Keratinocyte (primary cell): ENCODE data around the gene KRTAP10-6. TPM values are rescaled to one million over a fixed set of nuclear protein-coding genes. Genes with fewer than 3 reads are reported as not detected.

Source experiments
- DNase-seq: peaks from one replicate; pipeline ENCODE4 v3.0.0-alpha.2; 2011; ENCODE audit warnings: low read depth, missing footprints, low spot score
- FAIRE-seq: peaks from 2 replicates; lab custom pipeline; 2011; peaks lifted over from hg19 to GRCh38; lab: Jason Lieb, UNC
- H2AFZ ChIP-seq: 2 replicates; pipeline ENCODE4 v1.6.0; 2012; ENCODE audit warnings: low read length, control low read depth, inconsistent platforms; ENCODE audit not compliant: control insufficient read depth
- H3K27ac ChIP-seq: 2 replicates; pipeline ENCODE4 v1.5.1; 2011; ENCODE audit warnings: low read length; ENCODE audit not compliant: control insufficient read depth, insufficient read depth
- H3K27me3 ChIP-seq: 3 replicates; pipeline ENCODE4 v1.6.0; 2011; ENCODE audit warnings: low read length; ENCODE audit not compliant: control insufficient read depth, insufficient read depth; ENCODE audit errors: extremely low read depth
- H3K36me3 ChIP-seq, 2 experiments: 2 replicates in 1 of 2; 3 replicates in 1 of 2; pipeline ENCODE4 v1.5.1; 2011; ENCODE audit warnings: low read length in 2 of 2, mild to moderate bottlenecking in 1 of 2; ENCODE audit not compliant: control insufficient read depth in 2 of 2, insufficient read depth in 2 of 2; ENCODE audit errors: extremely low read depth in 1 of 2
- H3K4me1 ChIP-seq: 3 replicates; pipeline ENCODE4 v1.5.1; 2011; ENCODE audit warnings: low read length; ENCODE audit not compliant: control insufficient read depth, insufficient read depth; ENCODE audit errors: extremely low read depth
- H3K4me2 ChIP-seq: 3 replicates; pipeline ENCODE4 v1.6.0; 2011; ENCODE audit warnings: low read depth, low read length; ENCODE audit not compliant: control insufficient read depth, insufficient read depth; ENCODE audit errors: extremely low read depth
- H3K4me3 ChIP-seq, 3 experiments: fragments of 200-600 bp in 1 of 3; sonication (generic) in 1 of 3; 2 replicates in 2 of 3; 3 replicates in 1 of 3; pipeline ENCODE4 v1.5.1; 2011 to 2016; ENCODE audit warnings: low read length in 3 of 3, mild to moderate bottlenecking in 3 of 3, control low read depth in 2 of 3, inconsistent platforms in 1 of 3, low read depth in 1 of 3, mixed read lengths in 1 of 3, mixed run types in 1 of 3, moderate library complexity in 1 of 3; ENCODE audit not compliant: control insufficient read depth in 2 of 3, insufficient read depth in 2 of 3; ENCODE audit errors: extremely low read depth in 1 of 3
- H3K79me2 ChIP-seq: 2 replicates; pipeline ENCODE4 v1.6.0; 2012; ENCODE audit warnings: low read length; ENCODE audit not compliant: control insufficient read depth, insufficient read depth
- H3K9ac ChIP-seq: 3 replicates; pipeline ENCODE4 v1.6.0; 2011; ENCODE audit warnings: low read length; ENCODE audit not compliant: control insufficient read depth, insufficient read depth; ENCODE audit errors: extremely low read depth
- H3K9me1 ChIP-seq: 3 replicates; pipeline ENCODE4 v1.6.0; 2011; ENCODE audit warnings: low read length; ENCODE audit not compliant: control insufficient read depth, insufficient read depth; ENCODE audit errors: extremely low read depth
- H3K9me3 ChIP-seq: 2 replicates; pipeline ENCODE4 v1.5.1; 2012; ENCODE audit warnings: low read depth, low read length; ENCODE audit not compliant: control insufficient read depth
- H4K20me1 ChIP-seq: 3 replicates; pipeline ENCODE4 v1.6.0; 2011; ENCODE audit warnings: low read length; ENCODE audit not compliant: control insufficient read depth, insufficient read depth; ENCODE audit errors: extremely low read depth
- CTCF ChIP-seq, 3 experiments: IDR thresholded peaks in 1 of 3; conservative IDR thresholded peaks in 1 of 3; optimal IDR thresholded peaks in 1 of 3; 2 replicates in 2 of 3; 3 replicates in 1 of 3; pipeline versions ENCODE3 to v1.5.1; 2011; ENCODE audit warnings: low read length in 3 of 3, mild to moderate bottlenecking in 3 of 3, moderate library complexity in 2 of 3, control low read depth in 1 of 3, inconsistent platforms in 1 of 3; ENCODE audit not compliant: insufficient read depth in 2 of 3; ENCODE audit errors: extremely low read depth in 1 of 3
- EZH2 ChIP-seq: IDR thresholded peaks from one replicate; pipeline ENCODE4 v1.6.1; 2012; ENCODE audit warnings: inconsistent platforms, mild to moderate bottlenecking, low read length, moderate library complexity
- dilution Hi-C: fragments of 300-500 bp; cut with MboI; formaldehyde crosslinking; loops from one replicate; pipeline ENCODE4 v1.7.0; 2020; ENCODE audit warnings: low sequenced_read_pairs; ENCODE audit not compliant: extremely low pct_ligation_motif_present
- polyA plus RNA-seq, 5 experiments: library from polyadenylated mRNA; depleted of rRNA in 3 of 5; stranded (reverse) in 3 of 5; stranded (forward) in 1 of 5; unstranded in 1 of 5; fragments of >200 nt; gene quantifications; 1 replicate in 1 of 5; 2 replicates in 3 of 5; 3 replicates in 1 of 5; pipeline versions ENCODE4 v1.2.1 to v1.2.3, GENCODE V29; 2011 to 2012; ENCODE audit warnings: missing spikeins in 2 of 5, low read depth in 1 of 5, low replicate concordance in 1 of 5

The KRTAP10-6 gene
- polyA plus RNA-seq, 1 donor (not counting 4 experiments of a cell fraction or from before 2014, with no cell fraction given): not detected

GRCh38 chr21:44589586-44590305 lies 2.6 kb downstream of the KRTAP10-6 start:
- Histone ChIP-seq H3K27me3 (no peaks in the 10 kb centered on the region), H3K4me2 (no peak overlapping the region), H2AFZ (no peak overlapping the region), H3K9me3 (no peaks in the 10 kb centered on the region), H3K36me3 (no peaks in the 10 kb centered on the region), H3K79me2 (no peaks in the 10 kb centered on the region), H3K27ac (no peak overlapping the region), H3K9ac (no peak overlapping the region), H4K20me1 (no peaks in the 10 kb centered on the region), H3K4me3 (no peak overlapping the region), H3K4me1 (peaks cover 5% of the 10 kb centered on the region), H3K9me1 (no peaks in the 10 kb centered on the region)
- TF ChIP-seq CTCF (optimal IDR thresholded peaks at IDR 0.05 in 1 of 3, IDR thresholded peaks at IDR 0.05 in 1 of 3, conservative IDR thresholded peaks at IDR 0.05 in 1 of 3; ENCODE audit: extremely low read depth in 1 of 3, insufficient read depth in 2 of 3, low read length in 3 of 3) (no peak), EZH2 (no peak)
- dilution Hi-C loops: no loop called here
- no peak for DNase-seq
- no peak for FAIRE-seq

GRCh38 chr21:44589094-44589493 lies 3.2 kb downstream of the KRTAP10-6 start:
- TF ChIP-seq CTCF (optimal IDR thresholded peaks at IDR 0.05 in 1 of 3, IDR thresholded peaks at IDR 0.05 in 1 of 3, conservative IDR thresholded peaks at IDR 0.05 in 1 of 3; ENCODE audit: extremely low read depth in 1 of 3, insufficient read depth in 2 of 3, low read length in 3 of 3): no peak
- no peak for TF ChIP-seq EZH2
- no peaks in the 10 kb centered on the region for H3K9me3 ChIP-seq
- no peak overlapping the region for H3K4me2 ChIP-seq
- no peak overlapping the region for H3K9ac ChIP-seq
- FAIRE-seq: no peak
- no peak overlapping the region for H3K4me3 ChIP-seq
- dilution Hi-C loops: no loop called here
- DNase-seq: no peak
- H3K27ac ChIP-seq: no peak overlapping the region
- no peaks in the 10 kb centered on the region for H3K9me1 ChIP-seq
- H3K36me3 ChIP-seq: no peaks in the 10 kb centered on the region
- no peaks in the 10 kb centered on the region for H4K20me1 ChIP-seq
- H3K79me2 ChIP-seq: no peaks in the 10 kb centered on the region
- H3K4me1 ChIP-seq: peaks cover 5% of the 10 kb centered on the region
- H3K27me3 ChIP-seq: no peaks in the 10 kb centered on the region
- no peak overlapping the region for H2AFZ ChIP-seq
